Thyroid gland (tissue), 4 donors: ENCODE results near the gene CBR4. TPM values are rescaled to one million over a fixed set of nuclear protein-coding genes. Genes with fewer than 3 reads are reported as not detected.
"Not testable (repeated sequence)": the region's sequence is repeated elsewhere in the genome, so short reads cannot be mapped to it uniquely, and the experiment has no call there.

Experiments used
- DNase-seq, 2 donors: peaks; one replicate each; pipeline ENCODE4 v3.0.0-alpha.2; 2019
- H3K27ac ChIP-seq, 3 donors: fragments of 200-600 bp; sonication (generic); 1 replicate in 2 of 3; 2 replicates in 1 of 3; pipeline ENCODE4 v1.5.1; 2016 to 2019; ENCODE audit warnings: mild to moderate bottlenecking in 1 of 3, moderate library complexity in 1 of 3
- H3K27me3 ChIP-seq: fragments of 200-600 bp; sonication (generic); one replicate; pipeline ENCODE4 v1.5.1; 2019
- H3K36me3 ChIP-seq, 2 donors: fragments of 200-600 bp; sonication (generic); one replicate each; pipeline ENCODE4 v1.5.1; 2016 to 2019
- H3K4me1 ChIP-seq, 2 donors: fragments of 200-600 bp; sonication (generic); one replicate each; pipeline ENCODE4 v1.5.1; 2017 to 2019
- H3K4me3 ChIP-seq, 3 donors: fragments of 200-600 bp; sonication (generic); replicated peaks in 1 of 3; 1 replicate in 2 of 3; 2 replicates in 1 of 3; pipeline ENCODE4 v1.5.1; 2016; ENCODE audit warnings: mild to moderate bottlenecking in 1 of 3
- H3K9me3 ChIP-seq: fragments of 200-600 bp; sonication (generic); one replicate; pipeline ENCODE4 v1.5.1; 2017
- CTCF ChIP-seq, 6 experiments: fragments of 200-600 bp in 3 of 6; fragments of 450-650 bp in 3 of 6; sonication (generic) in 3 of 6; IDR thresholded peaks; one replicate each; pipeline ENCODE4 v1.5.1; 2016 to 2019; ENCODE audit warnings: antibody characterized with exemption in 6 of 6, mild to moderate bottlenecking in 2 of 6, inconsistent platforms in 1 of 6, moderate library complexity in 1 of 6
- POLR2A ChIP-seq, 2 donors: fragments of 450-650 bp; IDR thresholded peaks; one replicate each; pipeline ENCODE4 v1.6.1; 2017; ENCODE audit warnings: antibody characterized with exemption in 2 of 2, mild to moderate bottlenecking in 2 of 2, moderate library complexity in 1 of 2
- WGBS, 2 donors: methylation state at CpG; one replicate each; pipeline ENCODE4 v1.1.5; 2017; 5-methylcytosine and 5-hydroxymethylcytosine counted together
- intact Hi-C: fragments of 100-400 bp; cut with DNase I; formaldehyde crosslinking; loops from one replicate; pipeline ENCODE4 v1.15.1; 2023
- total RNA-seq, 4 donors: library from RNA; depleted of rRNA; stranded (reverse); fragments of >200 nt; gene quantifications; one replicate each; pipeline ENCODE4 v1.2.3, GENCODE V29; 2016

CBR4 gene
- total RNA-seq, 4 donors from 2014 or later: 47.7 to 54.2 (median 49.9) TPM

- no peaks in the 10 kb centered on the region for H3K36me3 ChIP-seq
- TF ChIP-seq CTCF (IDR thresholded peaks at IDR 0.05): no peak
- TF ChIP-seq POLR2A (IDR thresholded peaks at IDR 0.05): no peak
- no peak overlapping the region for H3K4me3 ChIP-seq
- no peak for DNase-seq
- intact Hi-C loops: no loop called here
- no peaks in the 10 kb centered on the region for H3K9me3 ChIP-seq
- peaks cover 0 to 1% of the 10 kb centered on the region in 2 donors for H3K4me1 ChIP-seq
- H3K27ac ChIP-seq: no peak overlapping the region
- no peaks in the 10 kb centered on the region for H3K27me3 ChIP-seq
- 91 to 92% methylated on average over 7 of the region's 7 CpGs for WGBS, 2 donors
Measured at GRCh38 chr4:169040559-169041261, 30.7 kb upstream of the CBR4 start.

- WGBS, 2 donors: 86 to 92% methylated on average over 8 of the region's 8 CpGs
- no peaks in the 10 kb centered on the region for H3K27me3 ChIP-seq
- intact Hi-C loops: no loop called here
- H3K9me3 ChIP-seq: no peaks in the 10 kb centered on the region
- no peak overlapping the region for H3K27ac ChIP-seq
- TF ChIP-seq POLR2A (IDR thresholded peaks at IDR 0.05) (no peak), CTCF (IDR thresholded peaks at IDR 0.05) (no peak)
- H3K4me1 ChIP-seq: no peaks in the 10 kb centered on the region
- no peak for DNase-seq
- H3K4me3 ChIP-seq: no peak overlapping the region
- no peaks in the 10 kb centered on the region for H3K36me3 ChIP-seq
Measured at GRCh38 chr4:169039251-169039954, 29.3 kb upstream of the CBR4 start.

- H3K36me3 ChIP-seq: no peaks in the 10 kb centered on the region
- intact Hi-C loops: no loop called here
- no peak overlapping the region for H3K27ac ChIP-seq
- no peak overlapping the region for H3K4me3 ChIP-seq
- no peak for DNase-seq
- H3K27me3 ChIP-seq: no peaks in the 10 kb centered on the region
- H3K4me1 ChIP-seq: peaks cover 0 to under 1% of the 10 kb centered on the region in 2 donors
- no peak for TF ChIP-seq CTCF (IDR thresholded peaks at IDR 0.05)
- no peak for TF ChIP-seq POLR2A (IDR thresholded peaks at IDR 0.05)
- WGBS, 2 donors: 88 to 91% methylated on average over 3 of the region's 3 CpGs
- H3K9me3 ChIP-seq: no peaks in the 10 kb centered on the region
Measured at GRCh38 chr4:169037506-169037905, 27.5 kb upstream of the CBR4 start.

GRCh38 chr4:169035871-169036620, 26.0 kb upstream of the CBR4 start:
- WGBS, 2 donors: 99% methylated on average over 9 to 17 of the region's 35 CpGs
- H3K4me3 ChIP-seq, H3K9me3 ChIP-seq, intact Hi-C loops, H3K27ac ChIP-seq, H3K27me3 ChIP-seq, H3K4me1 ChIP-seq, H3K36me3 ChIP-seq, DNase-seq: not testable (repeated sequence)

GRCh38 chr4:169033660-169034059, 23.6 kb upstream of the CBR4 start:
- TF ChIP-seq CTCF (IDR thresholded peaks at IDR 0.05) (no peak), POLR2A (IDR thresholded peaks at IDR 0.05) (no peak)
- Histone ChIP-seq H3K27ac (no peak overlapping the region), H3K9me3 (no peaks in the 10 kb centered on the region), H3K4me1 (peaks cover 0 to 7% of the 10 kb centered on the region in 2 donors), H3K4me3 (no peak overlapping the region), H3K36me3 (no peaks in the 10 kb centered on the region), H3K27me3 (no peaks in the 10 kb centered on the region)
- DNase-seq: no peak
- 81 to 90% methylated on average over 6 of the region's 6 CpGs for WGBS, 2 donors
- intact Hi-C loops: no loop called here
